Liver (tissue), 3 donors: ENCODE measurements around the gene C11orf58.

Experiments used
- CTCF ChIP-seq: fragments of 150-350 bp; IDR thresholded peaks from 2 replicates; pipeline ENCODE4 v1.5.1; 2017; ENCODE audit warnings: improper control_type of control experiment, low read depth, low read length; ENCODE audit not compliant: missing input control
- RAD21 ChIP-seq, 2 donors: IDR thresholded peaks; 2 replicates each; pipeline ENCODE4 v1.6.1; 2016; ENCODE audit warnings: antibody characterized with exemption in 2 of 2, mild to moderate bottlenecking in 2 of 2
- TAF1 ChIP-seq: conservative IDR thresholded peaks from 2 replicates; pipeline ENCODE4 v1.6.1; 2016; ENCODE audit warnings: antibody characterized with exemption, mild to moderate bottlenecking
- YY1 ChIP-seq: IDR thresholded peaks from 2 replicates; pipeline ENCODE4 v1.6.1; 2016; ENCODE audit warnings: antibody characterized with exemption, mild to moderate bottlenecking
- TF ChIP-seq, protein P1 (sequence below): IDR thresholded peaks from 2 replicates; pipeline ENCODE4 v1.6.1; 2016; ENCODE audit warnings: antibody characterized with exemption, mild to moderate bottlenecking
- TF ChIP-seq, protein P2 (sequence below): IDR thresholded peaks from 2 replicates; pipeline ENCODE4 v1.6.1; 2016; ENCODE audit warnings: antibody characterized with exemption
- TF ChIP-seq, protein P3 (sequence below): IDR thresholded peaks from 2 replicates; pipeline ENCODE4 v1.6.1; 2016; ENCODE audit warnings: antibody characterized with exemption
- donor health status: healthy.
- donor health status: healthy.

GRCh38 chr11:16773981-16774935 lies 35.8 kb downstream of the C11orf58 start:
- no peak for TF ChIP-seq CTCF
- TF ChIP-seq, protein P1, sequence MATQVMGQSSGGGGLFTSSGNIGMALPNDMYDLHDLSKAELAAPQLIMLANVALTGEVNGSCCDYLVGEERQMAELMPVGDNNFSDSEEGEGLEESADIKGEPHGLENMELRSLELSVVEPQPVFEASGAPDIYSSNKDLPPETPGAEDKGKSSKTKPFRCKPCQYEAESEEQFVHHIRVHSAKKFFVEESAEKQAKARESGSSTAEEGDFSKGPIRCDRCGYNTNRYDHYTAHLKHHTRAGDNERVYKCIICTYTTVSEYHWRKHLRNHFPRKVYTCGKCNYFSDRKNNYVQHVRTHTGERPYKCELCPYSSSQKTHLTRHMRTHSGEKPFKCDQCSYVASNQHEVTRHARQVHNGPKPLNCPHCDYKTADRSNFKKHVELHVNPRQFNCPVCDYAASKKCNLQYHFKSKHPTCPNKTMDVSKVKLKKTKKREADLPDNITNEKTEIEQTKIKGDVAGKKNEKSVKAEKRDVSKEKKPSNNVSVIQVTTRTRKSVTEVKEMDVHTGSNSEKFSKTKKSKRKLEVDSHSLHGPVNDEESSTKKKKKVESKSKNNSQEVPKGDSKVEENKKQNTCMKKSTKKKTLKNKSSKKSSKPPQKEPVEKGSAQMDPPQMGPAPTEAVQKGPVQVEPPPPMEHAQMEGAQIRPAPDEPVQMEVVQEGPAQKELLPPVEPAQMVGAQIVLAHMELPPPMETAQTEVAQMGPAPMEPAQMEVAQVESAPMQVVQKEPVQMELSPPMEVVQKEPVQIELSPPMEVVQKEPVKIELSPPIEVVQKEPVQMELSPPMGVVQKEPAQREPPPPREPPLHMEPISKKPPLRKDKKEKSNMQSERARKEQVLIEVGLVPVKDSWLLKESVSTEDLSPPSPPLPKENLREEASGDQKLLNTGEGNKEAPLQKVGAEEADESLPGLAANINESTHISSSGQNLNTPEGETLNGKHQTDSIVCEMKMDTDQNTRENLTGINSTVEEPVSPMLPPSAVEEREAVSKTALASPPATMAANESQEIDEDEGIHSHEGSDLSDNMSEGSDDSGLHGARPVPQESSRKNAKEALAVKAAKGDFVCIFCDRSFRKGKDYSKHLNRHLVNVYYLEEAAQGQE: no peak
- TF ChIP-seq, protein P2, sequence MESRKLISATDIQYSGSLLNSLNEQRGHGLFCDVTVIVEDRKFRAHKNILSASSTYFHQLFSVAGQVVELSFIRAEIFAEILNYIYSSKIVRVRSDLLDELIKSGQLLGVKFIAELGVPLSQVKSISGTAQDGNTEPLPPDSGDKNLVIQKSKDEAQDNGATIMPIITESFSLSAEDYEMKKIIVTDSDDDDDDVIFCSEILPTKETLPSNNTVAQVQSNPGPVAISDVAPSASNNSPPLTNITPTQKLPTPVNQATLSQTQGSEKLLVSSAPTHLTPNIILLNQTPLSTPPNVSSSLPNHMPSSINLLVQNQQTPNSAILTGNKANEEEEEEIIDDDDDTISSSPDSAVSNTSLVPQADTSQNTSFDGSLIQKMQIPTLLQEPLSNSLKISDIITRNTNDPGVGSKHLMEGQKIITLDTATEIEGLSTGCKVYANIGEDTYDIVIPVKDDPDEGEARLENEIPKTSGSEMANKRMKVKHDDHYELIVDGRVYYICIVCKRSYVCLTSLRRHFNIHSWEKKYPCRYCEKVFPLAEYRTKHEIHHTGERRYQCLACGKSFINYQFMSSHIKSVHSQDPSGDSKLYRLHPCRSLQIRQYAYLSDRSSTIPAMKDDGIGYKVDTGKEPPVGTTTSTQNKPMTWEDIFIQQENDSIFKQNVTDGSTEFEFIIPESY: no peak
- TF ChIP-seq TAF1: no peak
- TF ChIP-seq RAD21 (IDR thresholded peaks at IDR 0.05): no peak
- TF ChIP-seq, protein P3, sequence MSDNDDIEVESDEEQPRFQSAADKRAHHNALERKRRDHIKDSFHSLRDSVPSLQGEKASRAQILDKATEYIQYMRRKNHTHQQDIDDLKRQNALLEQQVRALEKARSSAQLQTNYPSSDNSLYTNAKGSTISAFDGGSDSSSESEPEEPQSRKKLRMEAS: no peak
- no peak for TF ChIP-seq YY1
